Measurements from ENCODE around the gene ADGRG3. TPM values are rescaled to one million over a fixed set of nuclear protein-coding genes. Genes with fewer than 3 reads are reported as not detected.
A peak's percentile ranks its signal among the peaks of the same experiment; 100 is the strongest.

ADGRG3 gene
- total and polyA plus RNA-seq, 9 of the 15 experiments (the other 6 are each of a cell fraction or from before 2014, with no cell fraction given): 0.09 to 0.52 (median 0.14) TPM; not detected in 3

DNA sequence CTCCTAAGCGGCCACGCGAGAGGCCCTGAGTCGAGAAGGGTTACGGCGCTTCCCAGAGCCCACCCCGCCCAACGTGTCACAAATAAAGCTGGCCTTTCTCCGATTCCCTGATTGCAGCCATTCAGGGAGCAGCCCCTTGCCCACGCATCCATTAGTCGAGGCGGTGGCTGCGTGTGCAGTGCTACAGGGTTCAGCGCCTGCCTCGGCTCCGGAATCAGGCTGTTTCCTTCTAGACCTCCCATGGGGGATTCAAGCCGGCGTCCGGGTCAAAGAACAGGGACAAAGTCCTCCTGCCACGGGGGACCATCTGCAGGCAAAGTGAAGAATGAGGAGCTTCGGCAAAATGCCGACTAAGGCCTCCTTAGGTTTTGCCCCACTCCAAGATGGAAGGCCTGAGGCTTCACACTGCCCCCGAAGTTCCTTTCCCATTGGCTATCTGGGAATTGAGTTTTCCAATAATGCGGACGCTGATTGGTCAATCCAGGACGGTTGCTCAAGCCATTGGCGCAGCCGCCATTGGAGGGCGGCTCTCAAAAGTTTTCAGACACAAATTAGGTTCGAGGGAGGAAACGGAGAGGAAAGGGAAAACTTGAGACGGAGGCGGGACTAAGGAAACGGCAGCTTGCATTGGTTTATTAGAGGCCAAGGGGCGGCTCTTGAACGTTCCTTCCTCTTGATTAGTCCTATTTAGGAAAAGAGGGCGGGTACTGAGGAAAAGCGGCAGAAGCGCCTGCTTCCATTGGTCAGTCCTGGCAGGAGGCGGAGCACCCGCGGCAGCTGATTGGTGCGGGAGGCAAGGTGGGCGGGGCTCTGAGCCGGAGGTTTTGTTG is 67.0 kb downstream of the ADGRG3 start:
- Histone ChIP-seq H3K4me2 (ENCODE audit: insufficient read depth, low read length) (peak overlapping the region; percentile 88), H3K79me2 (ENCODE audit: control insufficient read depth, insufficient read depth, low read length) (peaks cover 17% of the 10 kb centered on the region), H3K9me3 (replicated peaks; ENCODE audit: control insufficient read depth, insufficient read depth, low read depth, low read length) (0 out of 2 replicates have a peak, but pooled peaks cover 3% of the 10 kb centered on the region), H3K36me3 (ENCODE audit: control insufficient read depth, insufficient read depth, low read length) (peaks cover 12% of the 10 kb centered on the region; the same call in 1 of the 3 replicates), H3K9me1 (ENCODE audit: control insufficient read depth, insufficient read depth, low read length) (no peaks in the 10 kb centered on the region), H3K9ac (ENCODE audit: insufficient read depth in 1 of 2, low read depth in 2 of 2, low read length in 2 of 2) (peak overlapping the region; percentile 89 to 100), H3K27me3 (ENCODE audit: control insufficient read depth in 2 of 2, insufficient read depth in 2 of 2, low read length in 2 of 2) (no peaks in the 10 kb centered on the region), H2AFZ (ENCODE audit: low read depth, low read length) (peak overlapping the region; percentile 84), H3K27ac (ENCODE audit: extremely low read depth, low read depth, low read length) (peak overlapping the region; percentile 86), H3K4me3 (peak overlapping the region; percentile 67), H3K4me1 (replicated peaks in 1 of 2; ENCODE audit: control insufficient read depth in 2 of 2, insufficient read depth in 2 of 2, low read length in 2 of 2) (peaks cover 10 to 40% of the 10 kb centered on the region in 2 experiments; a peak in 3 of 5 replicates), H4K20me1 (replicated peaks; ENCODE audit: control insufficient read depth, insufficient read depth, low read length) (no peaks in the 10 kb centered on the region)
- DNase-seq (ENCODE audit: extremely low read depth in 1 of 4, low spot score in 3 of 4): peak; percentile 98 to 100 (median 99)
- FAIRE-seq: peak; percentile 100
- in situ Hi-C loops (cut with MboI): no loop called here
- intact Hi-C loops (cut with micrococcal nuclease): loop anchor here (5.0 to 10.0 kb wide), 3 partner anchors 43 to 270 kb away; partner anchors contain the start of genes DRC7, USB1 and ZNF319
- ATAC-seq: peak; percentile 94
- ChIA-PET CTCF (ENCODE audit: low intra/inter-chr PET ratio) (interaction anchor here (3.6 kb wide), 1 partner anchor 87 kb away, joined by 19 read pairs; no protein-coding TSS in a partner anchor), POLR2A (interaction anchor here (0.6 to 3.3 kb wide), 23 partner anchors 8 to 962 kb away, joined by 3 to 12 read pairs (median 4); partner anchors contain the start of gene DRC7)
- BruUV-seq (replicated peaks): TSS peak; percentile 93
- under 1% methylated on average over 43 of the region's 45 CpGs for WGBS (ENCODE audit: insufficient coverage, low coverage, missing lambda C conversion rate)
- TF ChIP-seq HDGF (IDR thresholded peaks at IDR 0.05) (no peak), MED1 (CRISPR knock-in tag; IDR thresholded peaks at IDR 0.05; ENCODE audit: borderline replicate concordance) (no peak), KAT7 (CRISPR knock-in tag; IDR thresholded peaks at IDR 0.05; ENCODE audit: borderline replicate concordance) (no peak; the same call in 1 of the 2 replicates), HCFC1 (IDR thresholded peaks at IDR 0.05; ENCODE audit: low read depth, low read length) (peak; percentile 92), KLF13 (tag; IDR thresholded peaks at IDR 0.05; ENCODE audit: borderline replicate concordance, low read depth) (no peak), NFYB (IDR thresholded peaks at IDR 0.05; ENCODE audit: extremely low read depth, insufficient read length) (peak; percentile 91), SRSF3 (IDR thresholded peaks at IDR 0.05; ENCODE audit: insufficient read depth, low read length) (no peak)
- TF ChIP-seq, protein P1, sequence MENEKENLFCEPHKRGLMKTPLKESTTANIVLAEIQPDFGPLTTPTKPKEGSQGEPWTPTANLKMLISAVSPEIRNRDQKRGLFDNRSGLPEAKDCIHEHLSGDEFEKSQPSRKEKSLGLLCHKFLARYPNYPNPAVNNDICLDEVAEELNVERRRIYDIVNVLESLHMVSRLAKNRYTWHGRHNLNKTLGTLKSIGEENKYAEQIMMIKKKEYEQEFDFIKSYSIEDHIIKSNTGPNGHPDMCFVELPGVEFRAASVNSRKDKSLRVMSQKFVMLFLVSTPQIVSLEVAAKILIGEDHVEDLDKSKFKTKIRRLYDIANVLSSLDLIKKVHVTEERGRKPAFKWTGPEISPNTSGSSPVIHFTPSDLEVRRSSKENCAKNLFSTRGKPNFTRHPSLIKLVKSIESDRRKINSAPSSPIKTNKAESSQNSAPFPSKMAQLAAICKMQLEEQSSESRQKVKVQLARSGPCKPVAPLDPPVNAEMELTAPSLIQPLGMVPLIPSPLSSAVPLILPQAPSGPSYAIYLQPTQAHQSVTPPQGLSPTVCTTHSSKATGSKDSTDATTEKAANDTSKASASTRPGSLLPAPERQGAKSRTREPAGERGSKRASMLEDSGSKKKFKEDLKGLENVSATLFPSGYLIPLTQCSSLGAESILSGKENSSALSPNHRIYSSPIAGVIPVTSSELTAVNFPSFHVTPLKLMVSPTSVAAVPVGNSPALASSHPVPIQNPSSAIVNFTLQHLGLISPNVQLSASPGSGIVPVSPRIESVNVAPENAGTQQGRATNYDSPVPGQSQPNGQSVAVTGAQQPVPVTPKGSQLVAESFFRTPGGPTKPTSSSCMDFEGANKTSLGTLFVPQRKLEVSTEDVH (IDR thresholded peaks at IDR 0.05; ENCODE audit: low read depth, partially characterized antibody): peak; percentile 73
- TF ChIP-seq, protein P2, sequence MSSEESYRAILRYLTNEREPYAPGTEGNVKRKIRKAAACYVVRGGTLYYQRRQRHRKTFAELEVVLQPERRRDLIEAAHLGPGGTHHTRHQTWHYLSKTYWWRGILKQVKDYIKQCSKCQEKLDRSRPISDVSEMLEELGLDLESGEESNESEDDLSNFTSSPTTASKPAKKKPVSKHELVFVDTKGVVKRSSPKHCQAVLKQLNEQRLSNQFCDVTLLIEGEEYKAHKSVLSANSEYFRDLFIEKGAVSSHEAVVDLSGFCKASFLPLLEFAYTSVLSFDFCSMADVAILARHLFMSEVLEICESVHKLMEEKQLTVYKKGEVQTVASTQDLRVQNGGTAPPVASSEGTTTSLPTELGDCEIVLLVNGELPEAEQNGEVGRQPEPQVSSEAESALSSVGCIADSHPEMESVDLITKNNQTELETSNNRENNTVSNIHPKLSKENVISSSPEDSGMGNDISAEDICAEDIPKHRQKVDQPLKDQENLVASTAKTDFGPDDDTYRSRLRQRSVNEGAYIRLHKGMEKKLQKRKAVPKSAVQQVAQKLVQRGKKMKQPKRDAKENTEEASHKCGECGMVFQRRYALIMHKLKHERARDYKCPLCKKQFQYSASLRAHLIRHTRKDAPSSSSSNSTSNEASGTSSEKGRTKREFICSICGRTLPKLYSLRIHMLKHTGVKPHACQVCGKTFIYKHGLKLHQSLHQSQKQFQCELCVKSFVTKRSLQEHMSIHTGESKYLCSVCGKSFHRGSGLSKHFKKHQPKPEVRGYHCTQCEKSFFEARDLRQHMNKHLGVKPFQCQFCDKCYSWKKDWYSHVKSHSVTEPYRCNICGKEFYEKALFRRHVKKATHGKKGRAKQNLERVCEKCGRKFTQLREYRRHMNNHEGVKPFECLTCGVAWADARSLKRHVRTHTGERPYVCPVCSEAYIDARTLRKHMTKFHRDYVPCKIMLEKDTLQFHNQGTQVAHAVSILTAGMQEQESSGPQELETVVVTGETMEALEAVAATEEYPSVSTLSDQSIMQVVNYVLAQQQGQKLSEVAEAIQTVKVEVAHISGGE (CRISPR knock-in tag; IDR thresholded peaks at IDR 0.05): 0 out of 6 replicates have a peak, but pooled peaks of 1 of the 3 experiments have one; percentile 27
- TF ChIP-seq, protein P3, sequence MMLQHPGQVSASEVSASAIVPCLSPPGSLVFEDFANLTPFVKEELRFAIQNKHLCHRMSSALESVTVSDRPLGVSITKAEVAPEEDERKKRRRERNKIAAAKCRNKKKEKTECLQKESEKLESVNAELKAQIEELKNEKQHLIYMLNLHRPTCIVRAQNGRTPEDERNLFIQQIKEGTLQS (IDR thresholded peaks at IDR 0.05): no peak; the same call in 1 of the 2 replicates
- TF ChIP-seq, protein P3 (CRISPR knock-in tag; conservative IDR thresholded peaks at IDR 0.05): no peak
